ENCODE measurements around the gene WDFY4.

GRCh38 chr10:49008091-49008490 lies 323.4 kb downstream of the WDFY4 start:
- TF ChIP-seq CTCF (IDR thresholded peaks at IDR 0.05) (no peak), POLR2A (IDR thresholded peaks at IDR 0.05; ENCODE audit: low read length) (no peak)
